ENCODE measurements around the gene UGT1A4.

DNA sequence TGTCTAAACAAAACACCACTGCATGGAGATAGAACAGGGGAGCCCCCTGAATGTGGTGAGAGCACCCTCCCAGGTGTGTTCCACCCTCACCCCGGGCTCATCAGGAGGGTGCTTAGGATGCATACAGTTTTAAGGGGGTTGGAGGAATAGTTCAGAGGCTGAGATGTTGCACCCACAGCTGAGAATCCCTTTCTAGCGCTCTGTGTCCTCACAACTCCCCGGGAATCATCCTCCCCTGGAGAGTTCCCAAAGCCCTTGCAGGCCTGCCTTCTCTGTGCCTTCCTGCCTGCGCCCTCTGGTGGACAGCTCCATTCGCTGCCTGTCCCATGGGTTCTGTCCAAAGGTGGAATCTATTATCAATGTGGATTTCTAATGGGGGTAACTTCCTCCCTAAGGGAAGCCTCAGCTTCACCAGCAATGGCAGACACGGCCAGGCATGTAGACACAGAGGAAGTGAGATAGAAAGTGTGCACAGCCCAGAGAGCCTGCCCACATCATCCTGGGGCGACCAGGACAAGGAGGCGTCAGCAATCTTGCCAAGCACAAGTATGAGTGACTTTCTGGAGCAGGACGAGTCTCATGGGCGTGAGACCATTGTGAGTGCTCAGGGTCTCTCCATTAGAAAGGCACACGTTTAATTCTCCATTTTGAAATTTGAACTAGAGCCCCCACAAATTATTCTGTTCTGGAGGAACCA lies 7.1 kb upstream of the UGT1A4 start:
- TF ChIP-seq, protein P1, sequence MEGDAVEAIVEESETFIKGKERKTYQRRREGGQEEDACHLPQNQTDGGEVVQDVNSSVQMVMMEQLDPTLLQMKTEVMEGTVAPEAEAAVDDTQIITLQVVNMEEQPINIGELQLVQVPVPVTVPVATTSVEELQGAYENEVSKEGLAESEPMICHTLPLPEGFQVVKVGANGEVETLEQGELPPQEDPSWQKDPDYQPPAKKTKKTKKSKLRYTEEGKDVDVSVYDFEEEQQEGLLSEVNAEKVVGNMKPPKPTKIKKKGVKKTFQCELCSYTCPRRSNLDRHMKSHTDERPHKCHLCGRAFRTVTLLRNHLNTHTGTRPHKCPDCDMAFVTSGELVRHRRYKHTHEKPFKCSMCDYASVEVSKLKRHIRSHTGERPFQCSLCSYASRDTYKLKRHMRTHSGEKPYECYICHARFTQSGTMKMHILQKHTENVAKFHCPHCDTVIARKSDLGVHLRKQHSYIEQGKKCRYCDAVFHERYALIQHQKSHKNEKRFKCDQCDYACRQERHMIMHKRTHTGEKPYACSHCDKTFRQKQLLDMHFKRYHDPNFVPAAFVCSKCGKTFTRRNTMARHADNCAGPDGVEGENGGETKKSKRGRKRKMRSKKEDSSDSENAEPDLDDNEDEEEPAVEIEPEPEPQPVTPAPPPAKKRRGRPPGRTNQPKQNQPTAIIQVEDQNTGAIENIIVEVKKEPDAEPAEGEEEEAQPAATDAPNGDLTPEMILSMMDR (conservative IDR thresholded peaks at IDR 0.05; ENCODE audit: low read length), result peak; percentile 96
- no peak for TF ChIP-seq EZH2phosphoT487 (IDR thresholded peaks at IDR 0.05; ENCODE audit: borderline replicate concordance)

Data from Loucy (cell line).